Thyroid gland (tissue), 4 donors: ENCODE results near the gene POU6F2.

ENCODE experiments used
- CTCF ChIP-seq, 6 experiments: fragments of 200-600 bp in 3 of 6; fragments of 450-650 bp in 3 of 6; sonication (generic) in 3 of 6; IDR thresholded peaks; one replicate each; pipeline ENCODE4 v1.5.1; 2016 to 2019; ENCODE audit warnings: antibody characterized with exemption in 6 of 6, mild to moderate bottlenecking in 2 of 6, inconsistent platforms in 1 of 6, moderate library complexity in 1 of 6
- POLR2A ChIP-seq, 2 donors: fragments of 450-650 bp; IDR thresholded peaks; one replicate each; pipeline ENCODE4 v1.6.1; 2017; ENCODE audit warnings: antibody characterized with exemption in 2 of 2, mild to moderate bottlenecking in 2 of 2, moderate library complexity in 1 of 2

GRCh38 chr7:39367451-39367850 is 389.7 kb downstream of the POU6F2 start:
- TF ChIP-seq CTCF (IDR thresholded peaks at IDR 0.05) (no peak), POLR2A (IDR thresholded peaks at IDR 0.05) (no peak)
